Astrocyte (in vitro differentiated cells and primary cell): Measurements from ENCODE around the gene ABCA7.

Experiments used
- CTCF ChIP-seq: IDR thresholded peaks from 2 replicates; pipeline ENCODE4 v1.5.1; 2011; ENCODE audit warnings: low read depth, mild to moderate bottlenecking, inconsistent platforms, low read length, moderate library complexity; ENCODE audit not compliant: insufficient read depth
- EZH2 ChIP-seq: IDR thresholded peaks from 2 replicates; pipeline ENCODE4 v1.6.1; 2012; ENCODE audit warnings: mild to moderate bottlenecking, low read length, inconsistent platforms; ENCODE audit not compliant: insufficient read depth

DNA sequence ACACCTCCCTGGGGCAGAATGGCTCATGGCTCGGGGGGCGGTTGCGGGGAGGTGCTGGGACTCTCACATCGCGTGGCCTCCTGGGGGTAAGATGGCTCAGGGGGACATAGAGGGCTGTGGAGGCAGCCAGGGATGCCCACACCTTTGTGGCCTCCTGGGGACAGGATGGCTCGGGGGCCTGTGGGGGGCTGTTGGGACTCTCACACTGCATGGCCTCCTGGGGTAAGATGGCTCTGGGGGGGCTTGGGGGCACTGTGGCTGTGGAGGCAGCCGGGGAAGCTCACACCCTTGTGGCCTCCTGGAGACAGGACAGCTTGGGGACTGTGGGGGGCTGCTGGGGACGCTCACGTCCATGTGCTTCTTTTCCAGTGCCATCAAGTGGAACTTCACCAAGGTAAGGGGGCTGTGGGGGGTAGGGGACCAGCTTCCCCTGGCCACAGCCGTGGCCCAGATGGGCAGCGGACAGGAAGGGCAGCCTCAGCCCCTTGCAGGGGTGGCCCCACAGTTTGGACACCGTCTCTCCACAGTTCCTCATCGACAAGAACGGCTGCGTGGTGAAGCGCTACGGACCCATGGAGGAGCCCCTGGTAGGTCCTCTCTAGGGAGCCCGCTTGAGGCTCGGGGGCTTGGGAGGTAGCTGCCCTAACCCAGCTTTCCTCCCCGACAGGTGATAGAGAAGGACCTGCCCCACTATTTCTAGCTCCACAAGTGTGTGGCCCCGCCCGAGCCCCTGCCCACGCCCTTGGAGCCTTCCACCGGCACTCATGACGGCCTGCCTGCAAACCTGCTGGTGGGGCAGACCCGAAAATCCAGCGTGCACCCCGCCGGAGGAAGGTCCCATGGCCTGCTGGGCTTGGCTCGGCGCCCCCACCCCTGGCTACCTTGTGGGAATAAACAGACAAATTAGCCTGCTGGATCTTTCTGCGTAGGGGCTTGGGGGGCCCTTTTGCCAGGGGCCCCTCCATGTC is 66.2 kb downstream of the ABCA7 start:
- TF ChIP-seq CTCF (no peak), EZH2 (no peak)
